SK-N-SH (cell line): Measurements from ENCODE around the gene LMO7. TPM values are rescaled to one million over a fixed set of nuclear protein-coding genes. Genes with fewer than 3 reads are reported as not detected.
A peak's percentile ranks its signal among the peaks of the same experiment; 100 is the strongest.

ENCODE experiments used
- CTCF ChIA-PET: fragments of 300-600, 350-600 bp; formaldehyde crosslinking; extraction: SDS; loops from one replicate; lab custom pipeline; 2021; lab: Yijun Ruan, JAX
- POLR2A ChIA-PET: fragments of 350-600 bp; sonication (Branson Sonifier 250); formaldehyde crosslinking; extraction: SDS; loops from one replicate; lab custom pipeline; 2020; ENCODE audit warnings: antibody characterized with exemption, inconsistent platforms; lab: Yijun Ruan, JAX
- DNase-seq: peaks from one replicate; pipeline ENCODE4 v3.0.0; 2012
- H2AFZ ChIP-seq: fragments of 200-600 bp; sonication (generic); 2 replicates; pipeline ENCODE4 v1.8.1; 2016; ENCODE audit warnings: antibody characterized with exemption, mild to moderate bottlenecking, low read depth
- H3F3A ChIP-seq: fragments of 200-600 bp; sonication (generic); replicated peaks from 2 replicates; pipeline ENCODE3; 2016; ENCODE audit warnings: antibody characterized with exemption, mild to moderate bottlenecking; ENCODE audit not compliant: insufficient read depth
- H3K27ac ChIP-seq, 2 experiments: fragments of 200-500 bp in 1 of 2; fragments of 200-600 bp in 1 of 2; sonication (Bioruptor generic) in 1 of 2; sonication (generic), shearing (Covaris generic) in 1 of 2; 2 replicates each; pipeline versions ENCODE4 v1.5.1 to v1.6.1; 2014 to 2016; ENCODE audit warnings: low read depth in 2 of 2, inconsistent platforms in 1 of 2, low read length in 1 of 2, mild to moderate bottlenecking in 1 of 2, mixed read lengths in 1 of 2
- H3K27me3 ChIP-seq: fragments of 200-600 bp; sonication (generic), shearing (Covaris generic); 2 replicates; pipeline ENCODE4 v1.6.1; 2016; ENCODE audit warnings: mixed run types; ENCODE audit not compliant: insufficient read depth
- H3K36me3 ChIP-seq, 2 experiments: fragments of 200-500 bp in 1 of 2; fragments of 200-600 bp in 1 of 2; sonication (Bioruptor generic) in 1 of 2; sonication (generic) in 1 of 2; replicated peaks in 1 of 2; 2 replicates each; pipeline versions ENCODE3 to v1.5.1; 2014 to 2016; ENCODE audit warnings: low read length in 1 of 2, mild to moderate bottlenecking in 1 of 2; ENCODE audit not compliant: insufficient read depth in 2 of 2, control insufficient read depth in 1 of 2
- H3K4me1 ChIP-seq, 2 experiments: fragments of 200-500 bp in 1 of 2; fragments of 200-600 bp in 1 of 2; sonication (Bioruptor generic) in 1 of 2; sonication (generic), shearing (Covaris generic) in 1 of 2; 2 replicates each; pipeline versions ENCODE4 v1.5.1 to v1.6.1; 2014 to 2016; ENCODE audit warnings: low read depth in 1 of 2, low read length in 1 of 2, mixed run types in 1 of 2; ENCODE audit not compliant: insufficient read depth in 2 of 2, control insufficient read depth in 1 of 2
- H3K4me2 ChIP-seq: fragments of 200-600 bp; sonication (generic), shearing (Covaris generic); 2 replicates; pipeline ENCODE4 v1.6.1; 2017; ENCODE audit warnings: mixed run types
- H3K4me3 ChIP-seq, 2 experiments: fragments of 200-500 bp in 1 of 2; fragments of 200-600 bp in 1 of 2; sonication (Bioruptor generic) in 1 of 2; sonication (generic), shearing (Covaris generic) in 1 of 2; 2 replicates each; pipeline versions ENCODE4 v1.5.1 to v1.8.1; 2014 to 2016; ENCODE audit warnings: low read depth in 2 of 2, inconsistent platforms in 1 of 2, low read length in 1 of 2, mild to moderate bottlenecking in 1 of 2, mixed read lengths in 1 of 2, moderate library complexity in 1 of 2
- H3K79me2 ChIP-seq: fragments of 200-600 bp; sonication (generic); 2 replicates; pipeline ENCODE4 v1.8.1; 2017; ENCODE audit warnings: mild to moderate bottlenecking; ENCODE audit not compliant: insufficient read depth
- H3K9ac ChIP-seq: fragments of 200-600 bp; sonication (generic); 2 replicates; pipeline ENCODE4 v1.6.1; 2017; ENCODE audit warnings: mixed run types
- H3K9me2 ChIP-seq: fragments of 200-600 bp; sonication (generic); 2 replicates; pipeline ENCODE4 v1.6.1; 2017; ENCODE audit warnings: mixed run types
- H3K9me3 ChIP-seq: fragments of 200-600 bp; sonication (generic); 2 replicates; pipeline ENCODE4 v1.6.1; 2017; ENCODE audit warnings: mixed run types, mild to moderate bottlenecking, moderate library complexity
- H4K20me1 ChIP-seq: fragments of 200-600 bp; sonication (generic); 2 replicates; pipeline ENCODE4 v1.6.1; 2017; ENCODE audit warnings: mild to moderate bottlenecking, mixed run types; ENCODE audit not compliant: insufficient read depth
- FOSL2 ChIP-seq: IDR thresholded peaks from 2 replicates; pipeline ENCODE4 v1.4.0; 2012; ENCODE audit warnings: low read depth, mild to moderate bottlenecking, moderate library complexity, borderline replicate concordance
- FOXJ3 ChIP-seq: sonication (generic); formaldehyde crosslinking; IDR thresholded peaks from 2 replicates; pipeline ENCODE4 v1.5.1; 2020; ENCODE audit warnings: mild to moderate bottlenecking, missing genetic modification reagents
- GABPA ChIP-seq: IDR thresholded peaks from 2 replicates; pipeline ENCODE4 v1.4.0; 2012; ENCODE audit warnings: low read depth, mild to moderate bottlenecking
- MEF2A ChIP-seq: IDR thresholded peaks from 2 replicates; pipeline ENCODE4 v1.4.0; 2012; ENCODE audit warnings: low read depth, borderline replicate concordance
- RAD21 ChIP-seq: IDR thresholded peaks from 2 replicates; pipeline ENCODE4 v1.6.1; 2012; ENCODE audit warnings: mild to moderate bottlenecking, low read length
- REST ChIP-seq: IDR thresholded peaks from 2 replicates; pipeline ENCODE4 v1.6.1; 2012; ENCODE audit warnings: mild to moderate bottlenecking, low read depth, low read length, moderate library complexity
- SIN3A ChIP-seq: IDR thresholded peaks from 2 replicates; pipeline ENCODE4 v1.6.1; 2012; ENCODE audit warnings: low read depth, mild to moderate bottlenecking, low read length, moderate library complexity, borderline replicate concordance
- TAF1 ChIP-seq: IDR thresholded peaks from 2 replicates; pipeline ENCODE4 v1.6.1; 2012; ENCODE audit warnings: low read depth, mild to moderate bottlenecking, low read length, moderate library complexity, borderline replicate concordance
- TEAD4 ChIP-seq: IDR thresholded peaks from 2 replicates; pipeline ENCODE4 v1.4.0; 2012; ENCODE audit warnings: mild to moderate bottlenecking, borderline replicate concordance; ENCODE audit not compliant: insufficient read depth
- WGBS: methylation state at CpG from one replicate; pipeline ENCODE4 v1.1.6; 2017; ENCODE audit warnings: low lambda C conversion rate; 5-methylcytosine and 5-hydroxymethylcytosine counted together
- polyA plus RNA-seq, 3 experiments: library from polyadenylated mRNA; depleted of rRNA; stranded (reverse); fragments of >200 nt; gene quantifications; 2 replicates each; pipeline ENCODE4 v1.2.3, GENCODE V29; 2012
- TF ChIP-seq, protein P1 (sequence below): IDR thresholded peaks from 2 replicates; pipeline ENCODE4 v1.4.0; 2012; ENCODE audit warnings: low read depth
- TF ChIP-seq, protein P2 (sequence below): fragments of 150-350 bp; IDR thresholded peaks from 2 replicates; pipeline ENCODE4 v1.6.1; 2016; ENCODE audit warnings: mild to moderate bottlenecking, low read depth, low read length
- TF ChIP-seq, protein P3 (sequence below): IDR thresholded peaks from 2 replicates; pipeline ENCODE4; 2012

The LMO7 gene
- polyA plus RNA-seq, 1 of the 3 experiments (the other 2 are of a cell fraction): 83.6 TPM

GRCh38 chr13:75636436-75637180, 478 bp downstream of the LMO7 start:
- Histone ChIP-seq H3K79me2 (peaks cover 86% of the 10 kb centered on the region), H3F3A (peaks cover 42% of the 10 kb centered on the region), H3K4me3 (peak overlapping the region; percentile 86 to 90), H3K9me2 (no peaks in the 10 kb centered on the region), H3K36me3 (peaks cover 9 to 35% of the 10 kb centered on the region in 2 experiments), H3K27ac (peak overlapping the region; percentile 75 to 93), H4K20me1 (peaks cover 36% of the 10 kb centered on the region), H3K4me1 (peaks cover 6 to 10% of the 10 kb centered on the region in 2 experiments), H3K9me3 (no peaks in the 10 kb centered on the region), H2AFZ (no peak overlapping the region; the same call in 1 of the 2 replicates), H3K27me3 (no peaks in the 10 kb centered on the region), H3K9ac (peak overlapping the region; percentile 92), H3K4me2 (peak overlapping the region; percentile 86)
- TF ChIP-seq GABPA (no peak), MEF2A (no peak), TEAD4 (no peak), SIN3A (0 out of 2 replicates have a peak, but pooled peaks have one; percentile 13)
- TF ChIP-seq, protein P1, sequence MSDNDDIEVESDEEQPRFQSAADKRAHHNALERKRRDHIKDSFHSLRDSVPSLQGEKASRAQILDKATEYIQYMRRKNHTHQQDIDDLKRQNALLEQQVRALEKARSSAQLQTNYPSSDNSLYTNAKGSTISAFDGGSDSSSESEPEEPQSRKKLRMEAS: peak; percentile 16; the same call in 1 of the 2 replicates
- CTCF ChIA-PET: interaction anchor here (0.6 kb wide), 1 partner anchor 12 kb away, joined by 3 read pairs; no protein-coding TSS in a partner anchor
- WGBS: 13% methylated on average over 25 of the region's 58 CpGs
- DNase-seq: peak; percentile 67
- POLR2A ChIA-PET: no interaction called here

- Histone ChIP-seq H3K36me3 (peaks cover 9 to 42% of the 10 kb centered on the region in 2 experiments), H3K27ac (peak overlapping the region; percentile 58 to 75), H3K4me1 (peaks cover 6 to 9% of the 10 kb centered on the region in 2 experiments), H3K9me2 (no peaks in the 10 kb centered on the region), H2AFZ (no peak overlapping the region), H3K79me2 (peaks cover 86% of the 10 kb centered on the region), H3F3A (peaks cover 39% of the 10 kb centered on the region), H3K27me3 (no peaks in the 10 kb centered on the region), H4K20me1 (peaks cover 42% of the 10 kb centered on the region), H3K4me2 (peak overlapping the region; percentile 86), H3K9me3 (no peaks in the 10 kb centered on the region), H3K9ac (peak overlapping the region; percentile 92), H3K4me3 (peak overlapping the region; percentile 86 to 90)
- WGBS: 23% methylated on average over 17 of the region's 17 CpGs
- ChIA-PET CTCF (no interaction called here), POLR2A (no interaction called here)
- TF ChIP-seq, protein P2, sequence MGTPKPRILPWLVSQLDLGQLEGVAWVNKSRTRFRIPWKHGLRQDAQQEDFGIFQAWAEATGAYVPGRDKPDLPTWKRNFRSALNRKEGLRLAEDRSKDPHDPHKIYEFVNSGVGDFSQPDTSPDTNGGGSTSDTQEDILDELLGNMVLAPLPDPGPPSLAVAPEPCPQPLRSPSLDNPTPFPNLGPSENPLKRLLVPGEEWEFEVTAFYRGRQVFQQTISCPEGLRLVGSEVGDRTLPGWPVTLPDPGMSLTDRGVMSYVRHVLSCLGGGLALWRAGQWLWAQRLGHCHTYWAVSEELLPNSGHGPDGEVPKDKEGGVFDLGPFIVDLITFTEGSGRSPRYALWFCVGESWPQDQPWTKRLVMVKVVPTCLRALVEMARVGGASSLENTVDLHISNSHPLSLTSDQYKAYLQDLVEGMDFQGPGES: no peak
- no peak for TF ChIP-seq RAD21
- TF ChIP-seq, protein P1: peak; percentile 61; the same call in 1 of the 2 replicates
- TF ChIP-seq, protein P3, sequence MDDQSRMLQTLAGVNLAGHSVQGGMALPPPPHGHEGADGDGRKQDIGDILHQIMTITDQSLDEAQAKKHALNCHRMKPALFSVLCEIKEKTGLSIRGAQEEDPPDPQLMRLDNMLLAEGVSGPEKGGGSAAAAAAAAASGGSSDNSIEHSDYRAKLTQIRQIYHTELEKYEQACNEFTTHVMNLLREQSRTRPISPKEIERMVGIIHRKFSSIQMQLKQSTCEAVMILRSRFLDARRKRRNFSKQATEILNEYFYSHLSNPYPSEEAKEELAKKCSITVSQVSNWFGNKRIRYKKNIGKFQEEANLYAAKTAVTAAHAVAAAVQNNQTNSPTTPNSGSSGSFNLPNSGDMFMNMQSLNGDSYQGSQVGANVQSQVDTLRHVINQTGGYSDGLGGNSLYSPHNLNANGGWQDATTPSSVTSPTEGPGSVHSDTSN: no peak
- TF ChIP-seq SIN3A: peak; percentile 15; the same call in 1 of the 2 replicates
- no peak for TF ChIP-seq REST
- TF ChIP-seq FOXJ3: no peak
- no peak for TF ChIP-seq TAF1
- TF ChIP-seq FOSL2: no peak
- DNase-seq: peak; percentile 36
Measured at GRCh38 chr13:75637181-75637750, 1.1 kb downstream of the LMO7 start.
